Naive thymus-derived CD8-positive, alpha-beta T cell (primary cell): ENCODE data around the gene TRAF3. TPM values are rescaled to one million over a fixed set of nuclear protein-coding genes. Genes with fewer than 3 reads are reported as not detected.
"Not testable (repeated sequence)": the region's sequence is repeated elsewhere in the genome, so short reads cannot be mapped to it uniquely, and the experiment has no call there.

Source experiments
- ATAC-seq, 2 donors: fragments of 150-1000 bp; cut with Tn5 transposase in 1 of 2; sonication (Bioruptor Pico), chemical (Tn5 transposase) in 1 of 2; 1 replicate in 1 of 2; 2 replicates in 1 of 2; pipeline ENCODE4 v1.10.0; 2021; ENCODE audit warnings: mild to moderate bottlenecking in 2 of 2, moderate library complexity in 2 of 2
- POLR2A ChIA-PET: fragments of 350-600 bp; sonication (Branson Sonifier 250); formaldehyde crosslinking; loops from one replicate; lab custom pipeline; 2021; ENCODE audit warnings: antibody characterized with exemption; lab: Charles Lee
- DNase-seq, 10 donors: peaks; one replicate each; pipeline versions ENCODE4 v3.0.0 to v3.0.0-alpha.2; 2020 to 2022
- H3K27ac Mint-ChIP-seq, 10 donors: one replicate each; pipeline ENCODE4 v1.8.0; 2020 to 2022; ENCODE audit warnings: mild to moderate bottlenecking in 10 of 10, mixed read lengths in 10 of 10, moderate library complexity in 4 of 10, inconsistent platforms in 1 of 10
- H3K27me3 Mint-ChIP-seq, 5 donors: one replicate each; pipeline ENCODE4 v1.8.0; 2021 to 2022; ENCODE audit warnings: mixed read lengths in 5 of 5
- H3K36me3 Mint-ChIP-seq, 3 donors: one replicate each; pipeline ENCODE4 v1.8.0; 2020 to 2022; ENCODE audit warnings: mixed read lengths in 3 of 3, mild to moderate bottlenecking in 2 of 3, inconsistent platforms in 1 of 3
- H3K4me1 Mint-ChIP-seq, 4 donors: one replicate each; pipeline ENCODE4 v1.8.0; 2021 to 2022; ENCODE audit warnings: mixed read lengths in 4 of 4
- H3K4me3 Mint-ChIP-seq, 10 donors: one replicate each; pipeline ENCODE4 v1.8.0; 2020 to 2022; ENCODE audit warnings: mild to moderate bottlenecking in 10 of 10, mixed read lengths in 10 of 10, moderate library complexity in 6 of 10, inconsistent platforms in 1 of 10
- H3K9me3 Mint-ChIP-seq, 9 donors: one replicate each; pipeline ENCODE4 v1.8.0; 2020 to 2022; ENCODE audit warnings: mixed read lengths in 9 of 9, mild to moderate bottlenecking in 3 of 9, inconsistent platforms in 1 of 9, moderate library complexity in 1 of 9
- polyA plus RNA-seq, 3 donors: library from polyadenylated mRNA; unstranded; fragments of 300-500 nt; fragmentation: Illumina TruSeq; gene quantifications; one replicate each; pipeline ENCODE4 v1.2.3, GENCODE V29; 2021
- total RNA-seq, 8 experiments: library from RNA in 2 of 8; stranded (reverse) in 2 of 8; gene quantifications; one replicate each; pipeline ENCODE4 v1.2.3 and lab custom pipeline; 2021 to 2026

Gene TRAF3
- total and polyA plus RNA-seq, 5 experiments from 2014 or later = 13.3 to 45.2 (median 18.5) TPM

- POLR2A ChIA-PET = no interaction called here
- ATAC-seq = no peak
- Mint-ChIP-seq H3K27me3 (no peaks in the 10 kb centered on the region), H3K4me1 (peaks cover 3 to 10% (median 7%) of the 10 kb centered on the region in 4 donors), H3K9me3 (peaks cover 0 to 2% (median 0%) of the 10 kb centered on the region in 9 donors), H3K4me3 (no peak overlapping the region), H3K27ac (no peak overlapping the region), H3K36me3 (peaks cover 7 to 51% (median 25%) of the 10 kb centered on the region in 3 donors)
- no peak for DNase-seq
Observed at GRCh38 chr14:102867826-102868580, 90.8 kb downstream of the TRAF3 start.

DNA sequence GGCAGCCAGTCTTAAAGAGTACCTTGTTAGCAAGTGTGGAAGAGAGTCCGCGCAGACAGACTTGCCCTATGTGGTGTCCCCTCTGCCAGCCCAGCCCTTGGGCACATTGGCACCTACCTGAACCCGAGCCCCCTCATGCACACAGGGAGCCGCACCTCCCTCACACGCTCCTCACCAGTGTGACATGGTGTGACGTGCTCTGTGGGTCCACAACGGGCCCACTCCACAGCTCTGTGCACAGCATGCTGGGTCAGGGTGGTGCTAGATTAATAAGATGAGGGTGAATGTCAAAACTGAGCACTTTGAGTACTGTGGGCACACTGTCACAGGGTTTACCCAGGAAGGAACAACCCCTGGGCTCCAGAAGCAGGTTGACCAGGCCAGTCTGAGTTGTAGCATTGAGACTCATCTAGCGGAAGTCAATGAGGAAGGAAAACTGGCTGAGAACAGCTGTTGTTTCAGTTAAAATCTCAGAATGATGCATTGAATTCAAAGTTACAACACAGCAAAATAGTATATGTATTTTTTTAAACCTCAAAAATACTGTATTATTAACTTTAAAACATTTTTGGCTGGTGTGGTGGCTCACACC is 91.8 kb downstream of the TRAF3 start:
- ATAC-seq = no peak
- Mint-ChIP-seq H3K9me3 (no peaks in the 10 kb centered on the region), H3K27me3 (no peaks in the 10 kb centered on the region), H3K4me1 (peaks cover 3 to 10% (median 7%) of the 10 kb centered on the region in 4 donors), H3K27ac (peak overlapping the region in 2 of 10 donors; percentile 34 to 59), H3K4me3 (no peak overlapping the region), H3K36me3 (peaks cover 0 to 51% (median 21%) of the 10 kb centered on the region in 3 donors)
- no peak for DNase-seq
- POLR2A ChIA-PET = no interaction called here

DNA sequence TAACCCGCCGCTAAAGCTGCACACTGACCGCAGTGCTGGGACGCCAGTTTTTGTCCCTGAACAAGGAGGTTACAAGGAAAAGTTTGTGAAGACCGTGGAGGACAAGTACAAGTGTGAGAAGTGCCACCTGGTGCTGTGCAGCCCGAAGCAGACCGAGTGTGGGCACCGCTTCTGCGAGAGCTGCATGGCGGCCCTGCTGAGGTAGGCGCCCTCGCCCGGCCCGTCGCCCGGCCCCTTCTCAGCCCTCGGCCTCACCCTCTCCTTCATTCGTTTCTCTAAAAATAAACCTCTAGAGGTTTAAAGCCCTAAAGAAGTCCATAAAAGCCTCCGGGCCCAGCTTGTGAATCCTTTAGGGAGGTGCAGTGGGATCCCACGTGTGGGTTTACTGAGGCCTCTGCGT is 93.0 kb downstream of the TRAF3 start:
- Mint-ChIP-seq H3K27ac (peak overlapping the region in 1 of 10 donors; percentile 34), H3K9me3 (no peaks in the 10 kb centered on the region), H3K4me1 (peaks cover 0 to 10% (median 8%) of the 10 kb centered on the region in 4 donors), H3K36me3 (peaks cover 0 to 43% (median 18%) of the 10 kb centered on the region in 3 donors), H3K4me3 (no peak overlapping the region), H3K27me3 (no peaks in the 10 kb centered on the region)
- ATAC-seq (no peak), DNase-seq (no peak)
- POLR2A ChIA-PET = no interaction called here

- no peak overlapping the region for H3K4me3 Mint-ChIP-seq
- DNase-seq (no peak), ATAC-seq (no peak)
- POLR2A ChIA-PET = no interaction called here
- no peaks in the 10 kb centered on the region for H3K27me3 Mint-ChIP-seq
- H3K4me1 Mint-ChIP-seq = peaks cover 0 to 10% (median 7%) of the 10 kb centered on the region in 4 donors
- peak overlapping the region in 1 of 10 donors; percentile 25 for H3K27ac Mint-ChIP-seq
- no peaks in the 10 kb centered on the region for H3K9me3 Mint-ChIP-seq
- peaks cover 0 to 43% (median 12%) of the 10 kb centered on the region in 3 donors for H3K36me3 Mint-ChIP-seq
Observed at GRCh38 chr14:102870994-102871831, 94.0 kb downstream of the TRAF3 start.

GRCh38 chr14:102872020-102872419 is 94.8 kb downstream of the TRAF3 start:
- peaks cover 0 to 10% (median 6%) of the 10 kb centered on the region in 4 donors for H3K4me1 Mint-ChIP-seq
- ATAC-seq = no peak
- H3K9me3 Mint-ChIP-seq = no peaks in the 10 kb centered on the region
- no peak overlapping the region for H3K4me3 Mint-ChIP-seq
- POLR2A ChIA-PET = no interaction called here
- no peaks in the 10 kb centered on the region for H3K27me3 Mint-ChIP-seq
- peak overlapping the region in 3 of 10 donors; percentile 23 to 81 (median 47) for H3K27ac Mint-ChIP-seq
- no peak for DNase-seq
- H3K36me3 Mint-ChIP-seq = peaks cover 0 to 43% (median 12%) of the 10 kb centered on the region in 3 donors

- no peak overlapping the region for H3K27ac Mint-ChIP-seq
- ATAC-seq (no peak), DNase-seq (no peak)
- no peaks in the 10 kb centered on the region for H3K9me3 Mint-ChIP-seq
- peaks cover 0 to 8% (median under 1%) of the 10 kb centered on the region in 4 donors for H3K4me1 Mint-ChIP-seq
- H3K4me3 Mint-ChIP-seq = no peak overlapping the region
- POLR2A ChIA-PET = no interaction called here
- H3K27me3 Mint-ChIP-seq = no peaks in the 10 kb centered on the region
- H3K36me3 Mint-ChIP-seq = peaks cover 0 to 39% (median 12%) of the 10 kb centered on the region in 3 donors
Observed at GRCh38 chr14:102873131-102873530, 95.9 kb downstream of the TRAF3 start.

- DNase-seq (no peak), ATAC-seq (no peak)
- H3K36me3 Mint-ChIP-seq = peaks cover 0 to 38% (median 12%) of the 10 kb centered on the region in 3 donors
- no peak overlapping the region for H3K4me3 Mint-ChIP-seq
- no peak overlapping the region for H3K27ac Mint-ChIP-seq
- H3K4me1 Mint-ChIP-seq = peaks cover 0 to 6% (median under 1%) of the 10 kb centered on the region in 4 donors
- no peaks in the 10 kb centered on the region for H3K9me3 Mint-ChIP-seq
- POLR2A ChIA-PET = no interaction called here
- H3K27me3 Mint-ChIP-seq = no peaks in the 10 kb centered on the region
Observed at GRCh38 chr14:102873546-102874061, 96.4 kb downstream of the TRAF3 start.

GRCh38 chr14:102875652-102876051 is 98.4 kb downstream of the TRAF3 start:
- DNase-seq (no peak), ATAC-seq (no peak)
- H3K27me3 Mint-ChIP-seq = no peaks in the 10 kb centered on the region
- peaks cover 0 to 2% (median under 1%) of the 10 kb centered on the region in 4 donors for H3K4me1 Mint-ChIP-seq
- H3K36me3 Mint-ChIP-seq = peaks cover 0 to 41% (median 10%) of the 10 kb centered on the region in 3 donors
- POLR2A ChIA-PET = no interaction called here
- H3K9me3 Mint-ChIP-seq = no peaks in the 10 kb centered on the region
- no peak overlapping the region for H3K4me3 Mint-ChIP-seq
- H3K27ac Mint-ChIP-seq = no peak overlapping the region

DNA sequence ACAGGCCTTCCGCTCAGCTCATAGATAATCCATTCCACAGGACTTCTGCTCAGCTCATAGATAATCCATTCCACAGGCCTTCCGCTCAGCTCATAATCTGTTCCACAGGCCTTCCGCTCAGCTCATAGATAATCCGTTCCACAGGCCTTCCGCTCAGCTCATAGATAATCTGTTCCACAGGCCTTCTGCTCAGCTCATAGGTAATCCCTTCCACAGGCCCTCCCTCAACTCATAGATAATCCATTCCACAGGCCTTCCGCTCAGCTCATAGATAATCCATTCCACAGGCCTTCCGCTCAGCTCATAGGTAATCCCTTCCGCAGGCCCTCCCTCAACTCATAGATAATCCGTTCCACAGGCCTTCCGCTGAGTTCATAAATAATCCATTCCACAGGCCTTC is 100.3 kb downstream of the TRAF3 start:
- not testable (repeated sequence) for H3K27ac Mint-ChIP-seq, ATAC-seq, H3K9me3 Mint-ChIP-seq, H3K27me3 Mint-ChIP-seq, H3K4me3 Mint-ChIP-seq, H3K4me1 Mint-ChIP-seq, DNase-seq
- POLR2A ChIA-PET = interaction anchor here (0.6 to 0.7 kb wide), 3 partner anchors 9 to 1051 kb away, joined by 3 to 6 read pairs (median 3); no protein-coding TSS in a partner anchor
- peaks cover 0 to 42% (median 8%) of the 10 kb centered on the region in 3 donors for H3K36me3 Mint-ChIP-seq

DNA sequence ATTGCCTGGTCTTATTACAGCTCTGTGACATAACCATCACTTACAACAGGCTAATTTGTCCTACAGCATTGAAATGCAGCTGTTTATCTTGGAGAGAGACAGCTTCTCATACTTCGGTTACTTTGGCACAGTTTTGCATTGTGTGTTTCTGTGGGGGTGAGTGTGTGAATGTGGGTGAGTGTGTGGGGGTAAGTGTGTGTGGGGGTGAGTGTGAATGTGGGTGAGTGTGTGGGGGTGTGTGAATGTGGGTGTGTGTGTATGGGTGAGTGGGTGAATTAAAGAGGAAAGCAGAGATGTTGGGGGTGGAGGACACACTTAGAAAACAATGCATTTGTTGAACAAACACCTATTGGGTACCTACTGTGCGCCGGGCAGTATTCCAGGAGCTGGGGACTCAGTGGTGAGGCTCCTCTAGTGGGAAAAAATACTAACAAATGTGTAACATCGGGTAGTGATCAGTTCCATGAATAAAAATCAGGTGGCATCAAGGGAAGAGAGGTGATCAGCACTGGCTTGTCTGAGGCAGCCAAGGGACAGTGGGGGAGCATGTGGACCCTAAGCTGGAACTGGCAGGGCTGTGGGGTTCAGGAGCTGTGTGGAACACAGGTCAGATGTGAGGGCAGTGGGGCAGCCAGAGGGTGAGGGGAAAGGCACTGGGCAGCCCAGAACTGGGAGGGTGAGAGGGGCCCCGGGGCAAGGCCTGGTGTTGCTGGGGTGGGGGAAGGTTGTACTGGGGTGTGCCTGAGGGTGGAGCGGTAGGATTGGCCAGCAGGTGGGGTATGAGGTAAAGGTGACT is 101.1 kb downstream of the TRAF3 start:
- POLR2A ChIA-PET = interaction anchor here (0.6 to 0.7 kb wide), 2 partner anchors 8 to 1050 kb away, joined by 3 to 6 read pairs; no protein-coding TSS in a partner anchor
- ATAC-seq (no peak), DNase-seq (no peak)
- H3K27me3 Mint-ChIP-seq = no peaks in the 10 kb centered on the region
- no peak overlapping the region for H3K4me3 Mint-ChIP-seq
- H3K9me3 Mint-ChIP-seq = no peaks in the 10 kb centered on the region
- peaks cover 0 to 1% (median 0%) of the 10 kb centered on the region in 4 donors for H3K4me1 Mint-ChIP-seq
- no peak overlapping the region for H3K27ac Mint-ChIP-seq
- peaks cover 0 to 40% (median 8%) of the 10 kb centered on the region in 3 donors for H3K36me3 Mint-ChIP-seq

DNA sequence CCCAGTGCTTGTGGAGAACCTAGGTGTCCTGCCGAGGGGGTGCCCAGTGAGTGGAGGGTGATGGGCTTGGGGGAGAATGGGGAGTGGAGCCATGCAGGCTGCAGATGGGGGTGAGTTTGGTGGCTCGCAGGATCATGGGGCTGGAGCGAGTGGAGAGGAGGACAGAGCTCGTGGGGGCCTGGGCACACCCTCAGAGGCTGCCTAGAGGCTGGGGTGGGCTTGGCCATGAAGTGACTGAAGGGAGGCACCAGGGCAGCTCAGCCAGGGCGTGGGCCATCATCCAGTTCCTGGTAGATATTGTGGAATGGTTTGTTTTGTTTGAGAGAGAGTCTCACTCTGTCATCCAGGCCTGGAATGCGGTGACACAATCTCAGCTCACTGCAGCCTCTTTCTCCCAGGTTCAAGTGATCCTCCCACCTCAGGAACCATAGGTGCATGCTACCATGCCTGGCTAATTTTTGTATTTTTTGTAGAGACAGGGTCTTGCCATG is 101.8 kb downstream of the TRAF3 start:
- DNase-seq = no peak
- no peaks in the 10 kb centered on the region for H3K27me3 Mint-ChIP-seq
- H3K27ac Mint-ChIP-seq = peak overlapping the region in 2 of 10 donors; percentile 42 to 72
- H3K4me1 Mint-ChIP-seq = peaks cover 0 to 1% (median 0%) of the 10 kb centered on the region in 4 donors
- no peak overlapping the region for H3K4me3 Mint-ChIP-seq
- ATAC-seq = no peak
- POLR2A ChIA-PET = interaction anchor here (1.1 kb wide), 1 partner anchor 104 kb away, joined by 3 read pairs; no protein-coding TSS in a partner anchor
- no peaks in the 10 kb centered on the region for H3K9me3 Mint-ChIP-seq
- peaks cover 0 to 41% (median 5%) of the 10 kb centered on the region in 3 donors for H3K36me3 Mint-ChIP-seq
